AG04449 (cell line): ENCODE results near the gene CRAT.

Experiments
- CTCF ChIA-PET: fragments of 350-600 bp; formaldehyde crosslinking; extraction: SDS; loops from one replicate; lab custom pipeline; 2021; ENCODE audit warnings: antibody characterized with exemption; lab: Yijun Ruan, JAX
- POLR2A ChIA-PET: fragments of 400-600, 350-600 bp; formaldehyde crosslinking; extraction: SDS; loops from one replicate; lab custom pipeline; 2020; ENCODE audit warnings: antibody characterized with exemption, inconsistent platforms; lab: Yijun Ruan, JAX
- DNase-seq: peaks from one replicate; pipeline ENCODE4 v3.0.0-alpha.2; 2010; ENCODE audit warnings: low read depth, low spot score
- H3K4me3 ChIP-seq: 2 replicates; pipeline ENCODE4 v1.5.1; 2011; ENCODE audit warnings: low read depth, mild to moderate bottlenecking, control low read depth, low read length
- TF ChIP-seq, protein P1 (sequence below): IDR thresholded peaks from one replicate; pipeline ENCODE4 v1.5.1; 2011; ENCODE audit warnings: mild to moderate bottlenecking, moderate library complexity, low read length, control low read depth, inconsistent platforms; ENCODE audit not compliant: insufficient read depth; ENCODE audit errors: missing control alignments

Gene CRAT

DNA sequence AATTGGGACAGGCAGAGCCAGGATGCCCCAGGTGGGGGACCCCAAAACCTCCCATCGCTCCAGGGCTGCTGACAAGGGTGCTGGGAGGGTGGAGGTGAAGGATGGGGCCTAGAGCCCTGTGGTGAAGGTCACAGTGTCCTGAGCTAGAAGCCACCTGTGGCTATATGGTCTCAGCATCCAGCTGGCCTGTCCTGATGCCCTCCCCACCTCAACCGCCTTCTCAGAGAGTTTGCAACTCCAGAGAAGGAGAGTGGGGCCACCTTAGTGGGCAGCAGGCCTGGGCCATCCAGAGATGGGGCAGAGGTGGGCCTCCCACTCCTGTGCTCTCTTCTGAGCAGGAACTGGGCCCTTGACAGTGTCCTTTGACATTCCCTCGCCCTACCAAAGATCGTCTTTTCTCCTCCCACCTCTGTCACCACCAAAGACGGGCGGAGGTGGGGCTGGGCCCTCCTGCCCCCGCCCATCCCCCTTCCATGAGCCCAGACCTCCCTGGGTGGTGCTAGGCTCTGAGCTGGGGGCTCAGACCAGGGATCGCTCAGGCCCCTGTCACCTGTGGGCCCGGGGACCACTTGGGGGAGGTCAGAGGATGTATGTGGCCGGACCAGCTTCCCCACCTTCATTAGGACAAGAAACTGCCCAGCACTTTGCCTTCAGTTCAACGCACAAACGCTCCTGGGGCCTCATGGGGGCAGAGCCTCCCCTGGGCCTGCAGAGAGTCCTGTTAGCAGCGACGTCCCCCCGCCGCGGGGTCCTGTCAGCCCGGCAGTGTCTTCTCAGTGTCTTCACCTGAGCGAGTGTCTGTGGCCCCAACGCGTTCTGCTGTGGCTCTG is 39.7 kb downstream of the CRAT start:
- ChIA-PET POLR2A (no interaction called here), CTCF (no interaction called here)
- no peak overlapping the region for H3K4me3 ChIP-seq
- DNase-seq = no peak
- TF ChIP-seq, protein P1, sequence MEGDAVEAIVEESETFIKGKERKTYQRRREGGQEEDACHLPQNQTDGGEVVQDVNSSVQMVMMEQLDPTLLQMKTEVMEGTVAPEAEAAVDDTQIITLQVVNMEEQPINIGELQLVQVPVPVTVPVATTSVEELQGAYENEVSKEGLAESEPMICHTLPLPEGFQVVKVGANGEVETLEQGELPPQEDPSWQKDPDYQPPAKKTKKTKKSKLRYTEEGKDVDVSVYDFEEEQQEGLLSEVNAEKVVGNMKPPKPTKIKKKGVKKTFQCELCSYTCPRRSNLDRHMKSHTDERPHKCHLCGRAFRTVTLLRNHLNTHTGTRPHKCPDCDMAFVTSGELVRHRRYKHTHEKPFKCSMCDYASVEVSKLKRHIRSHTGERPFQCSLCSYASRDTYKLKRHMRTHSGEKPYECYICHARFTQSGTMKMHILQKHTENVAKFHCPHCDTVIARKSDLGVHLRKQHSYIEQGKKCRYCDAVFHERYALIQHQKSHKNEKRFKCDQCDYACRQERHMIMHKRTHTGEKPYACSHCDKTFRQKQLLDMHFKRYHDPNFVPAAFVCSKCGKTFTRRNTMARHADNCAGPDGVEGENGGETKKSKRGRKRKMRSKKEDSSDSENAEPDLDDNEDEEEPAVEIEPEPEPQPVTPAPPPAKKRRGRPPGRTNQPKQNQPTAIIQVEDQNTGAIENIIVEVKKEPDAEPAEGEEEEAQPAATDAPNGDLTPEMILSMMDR = no peak

DNA sequence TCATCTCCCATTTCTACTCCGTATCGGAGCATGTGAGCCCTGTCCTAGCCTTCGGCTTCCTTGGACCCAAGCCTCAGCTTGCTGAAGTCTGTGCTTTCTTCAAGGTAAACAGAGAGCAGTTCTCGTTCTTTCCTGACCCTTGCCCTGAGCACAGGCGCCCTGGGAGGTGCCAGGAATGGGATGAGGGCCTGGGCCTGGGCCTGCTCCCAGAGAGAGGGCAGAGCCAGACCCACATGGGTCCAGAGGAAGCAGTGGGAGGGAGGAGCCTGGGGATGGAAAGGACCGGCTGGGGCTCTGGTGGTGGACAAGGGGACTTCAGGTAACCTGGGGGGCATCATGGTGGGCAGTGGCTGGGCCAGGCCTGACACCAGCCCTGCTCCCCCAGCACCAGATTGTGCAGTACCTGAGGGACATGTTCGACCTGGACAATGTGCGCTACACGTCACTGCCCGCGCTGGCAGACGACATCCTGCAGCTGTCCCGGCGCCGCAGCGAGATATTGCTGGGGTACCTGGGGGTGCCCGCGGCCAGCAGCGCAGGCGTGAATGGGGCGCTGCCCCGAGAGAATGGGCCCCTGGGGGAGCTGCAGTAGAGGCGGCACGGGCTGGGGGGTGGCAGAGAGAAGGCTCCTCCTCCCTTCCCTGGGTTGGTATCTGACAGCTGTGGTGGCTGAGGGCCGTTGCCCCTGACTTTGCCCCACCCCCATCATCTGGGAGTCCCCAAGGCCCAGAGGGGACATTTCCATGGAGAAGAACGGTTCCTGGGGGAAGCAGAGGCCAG is 40.5 kb downstream of the CRAT start:
- TF ChIP-seq, protein P1 = no peak
- DNase-seq = no peak
- CTCF ChIA-PET = no interaction called here
- POLR2A ChIA-PET = no interaction called here
- H3K4me3 ChIP-seq = no peak overlapping the region

DNA sequence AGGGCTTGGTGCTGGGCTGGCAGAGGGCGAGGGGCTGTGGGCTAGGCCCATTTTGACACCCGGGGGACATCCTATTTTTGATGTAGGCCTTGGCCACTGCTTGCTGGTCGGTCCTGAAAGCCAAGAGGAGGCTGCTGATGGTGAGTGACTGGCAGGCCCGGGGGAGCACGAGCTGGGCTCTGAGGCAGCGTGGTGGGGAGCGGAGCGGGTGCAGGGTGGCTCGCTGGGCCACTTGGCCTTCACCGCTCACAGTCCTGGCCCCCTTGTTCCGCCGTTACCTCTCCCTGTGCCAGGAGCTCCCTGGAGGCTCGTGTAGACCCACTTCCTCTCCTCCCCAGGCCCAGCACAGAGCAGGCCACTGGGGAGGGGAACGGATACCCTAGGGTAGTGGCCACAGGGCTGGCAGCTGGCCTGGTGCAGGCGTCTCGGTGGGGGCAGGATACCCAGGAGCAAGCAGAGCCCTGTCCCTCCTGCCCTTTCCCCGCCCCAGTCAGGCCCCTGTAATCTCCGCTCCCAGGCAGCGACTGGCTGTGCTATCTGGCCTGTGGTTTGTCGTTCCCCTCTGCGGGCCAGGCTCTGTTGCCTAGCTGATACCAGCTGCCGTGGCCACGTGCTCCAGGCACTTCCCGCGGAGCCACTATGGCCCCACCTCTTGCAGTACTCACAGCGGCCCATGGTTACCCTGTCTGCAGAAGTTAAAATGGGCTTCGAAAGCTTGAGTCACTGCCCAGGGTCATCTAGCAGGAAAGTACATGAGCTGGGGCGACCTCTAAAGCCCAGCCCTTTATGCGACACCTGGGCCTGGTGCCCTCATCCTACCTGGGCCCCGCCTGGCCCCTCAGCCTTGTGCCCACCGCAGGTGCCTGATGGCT is 41.4 kb downstream of the CRAT start:
- ChIA-PET CTCF (no interaction called here), POLR2A (no interaction called here)
- TF ChIP-seq, protein P1 = no peak
- no peak overlapping the region for H3K4me3 ChIP-seq
- no peak for DNase-seq

DNA sequence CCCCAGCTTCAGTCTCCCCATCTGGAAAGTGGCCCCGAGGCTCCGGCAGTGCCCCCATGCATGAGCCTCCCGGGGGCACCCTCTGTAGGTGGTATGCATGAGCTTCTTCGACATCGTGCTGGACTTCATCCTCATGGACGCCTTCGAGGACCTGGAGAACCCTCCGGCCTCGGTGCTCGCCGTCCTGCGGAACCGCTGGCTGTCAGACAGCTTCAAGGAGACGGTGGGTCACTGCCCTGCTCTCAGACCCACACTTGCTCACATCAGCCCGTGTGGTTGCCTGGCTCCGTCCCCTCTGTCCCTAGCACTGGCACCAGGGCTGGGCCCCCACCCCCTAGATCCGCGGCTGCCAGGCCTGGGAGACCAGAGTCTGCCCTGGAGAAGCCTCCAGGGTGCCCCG is 42.5 kb downstream of the CRAT start:
- ChIA-PET CTCF (interaction anchor here (1.7 kb wide), 1 partner anchor 39 kb away, joined by 5 read pairs; the partner anchor contains the start of gene SH3GLB2), POLR2A (no interaction called here)
- no peak overlapping the region for H3K4me3 ChIP-seq
- no peak for DNase-seq
- TF ChIP-seq, protein P1 = no peak

DNA sequence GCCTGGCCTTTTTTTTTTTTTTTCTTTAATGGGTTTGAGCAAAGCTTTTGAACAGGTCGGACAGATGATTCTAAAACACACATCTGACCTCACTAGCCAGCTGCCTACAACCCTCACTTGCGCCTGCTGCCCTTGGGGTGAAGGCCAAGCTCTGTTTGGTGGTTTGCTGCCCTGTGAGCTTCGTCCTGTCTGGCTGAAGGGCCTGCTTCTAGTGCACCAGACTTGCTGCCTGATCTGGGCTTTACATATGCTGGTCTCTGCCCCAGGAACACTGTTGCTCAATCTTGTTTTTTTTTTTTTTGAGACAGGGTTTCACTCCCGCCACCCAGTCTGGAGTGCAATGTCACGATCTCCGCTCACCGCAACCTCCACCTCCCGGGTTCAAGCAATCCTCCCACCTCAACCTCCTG is 46.1 kb downstream of the CRAT start:
- ChIA-PET CTCF (no interaction called here), POLR2A (no interaction called here)
- no peak overlapping the region for H3K4me3 ChIP-seq
- TF ChIP-seq, protein P1 = no peak
- no peak for DNase-seq

DNA sequence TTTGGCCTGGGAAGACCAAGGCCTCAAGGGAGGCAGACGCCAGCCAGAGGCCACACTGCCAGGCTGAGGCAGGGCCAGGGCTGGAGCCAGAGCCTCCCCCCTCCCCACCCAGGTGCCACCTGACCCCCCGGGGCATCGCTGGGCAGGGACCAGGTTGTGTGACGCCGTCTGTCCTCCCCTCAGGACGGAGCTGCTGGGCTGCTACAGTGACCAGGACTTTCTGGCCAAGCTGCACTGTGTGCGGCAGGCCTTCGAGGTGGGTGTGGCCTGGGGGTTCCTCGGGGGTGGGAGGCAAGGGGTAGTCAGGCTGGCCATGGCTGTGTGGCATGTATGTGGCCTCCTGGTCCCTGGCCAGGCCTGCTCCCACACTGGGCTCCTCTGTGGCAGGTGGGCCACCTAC is 47.5 kb downstream of the CRAT start:
- DNase-seq = no peak
- ChIA-PET CTCF (no interaction called here), POLR2A (no interaction called here)
- TF ChIP-seq, protein P1 = no peak
- H3K4me3 ChIP-seq = no peak overlapping the region
